ENCODE measurements around the gene PDX1.

GRCh38 chr13:27962982-27963381, 43.2 kb downstream of the PDX1 start:
- TF ChIP-seq CTCF (IDR thresholded peaks at IDR 0.05; ENCODE audit: borderline replicate concordance, extremely low read depth, low read length, poor library complexity, severe bottlenecking) (no peak), EZH2 (IDR thresholded peaks at IDR 0.05; ENCODE audit: borderline replicate concordance, low read depth, low read length, severe bottlenecking) (no peak)

Measured in DND-41 (cell line).